ENCODE data around the gene SSBP4.

SSBP4 gene

GRCh38 chr19:18433015-18433691, 14.0 kb downstream of the SSBP4 start (continued):
- TF ChIP-seq ZFP41 (tag by site-specific recombination; IDR thresholded peaks at IDR 0.05; ENCODE audit: borderline replicate concordance) (no peak), ZNF518A (tag by site-specific recombination; conservative IDR thresholded peaks at IDR 0.05; ENCODE audit: low read depth) (no peak), AEBP2 (tag by site-specific recombination; IDR thresholded peaks at IDR 0.05; ENCODE audit: borderline replicate concordance) (peak; percentile 45; the same call in 1 of the 2 replicates), ZNF639 (tag by site-specific recombination; IDR thresholded peaks at IDR 0.05) (0 out of 2 replicates have a peak, but pooled peaks have one; percentile 54), ZEB2 (tag by site-specific recombination; IDR thresholded peaks at IDR 0.05) (peak; percentile 92), GLI2 (tag by site-specific recombination; IDR thresholded peaks at IDR 0.05; ENCODE audit: borderline replicate concordance, low read depth) (no peak), MYNN (tag by site-specific recombination; IDR thresholded peaks at IDR 0.05; ENCODE audit: borderline replicate concordance) (no peak), ZNF645 (tag by site-specific recombination; IDR thresholded peaks at IDR 0.05) (no peak), ZNF610 (tag by site-specific recombination; IDR thresholded peaks at IDR 0.05; ENCODE audit: borderline replicate concordance) (no peak; the same call in 1 of the 2 replicates), ZSCAN5A (tag by site-specific recombination; IDR thresholded peaks at IDR 0.05) (0 out of 2 replicates have a peak, but pooled peaks have one; percentile 49), ZBTB17 (tag by site-specific recombination; IDR thresholded peaks at IDR 0.05) (peak; percentile 69), ZNF169 (tag by site-specific recombination; IDR thresholded peaks at IDR 0.05) (no peak), ZNF10 (tag by site-specific recombination; IDR thresholded peaks at IDR 0.05) (no peak), ZNF600 (tag by site-specific recombination; IDR thresholded peaks at IDR 0.05) (peak; percentile 75; the same call in 1 of the 2 replicates), ZNF501 (tag by site-specific recombination; IDR thresholded peaks at IDR 0.05) (peak; percentile 94), KLF8 (tag by site-specific recombination; IDR thresholded peaks at IDR 0.05) (peak; percentile 96), ELK4 (IDR thresholded peaks at IDR 0.05; ENCODE audit: borderline replicate concordance, low read depth, low read length) (no peak), ZNF660 (tag by site-specific recombination; IDR thresholded peaks at IDR 0.05) (peak; percentile 46; the same call in 1 of the 2 replicates), ZNF202 (tag by site-specific recombination; IDR thresholded peaks at IDR 0.05; ENCODE audit: borderline replicate concordance) (no peak), TSHZ1 (tag by site-specific recombination; IDR thresholded peaks at IDR 0.05; ENCODE audit: borderline replicate concordance) (no peak), BCL11B (tag by site-specific recombination; IDR thresholded peaks at IDR 0.05; ENCODE audit: low read depth) (peak; percentile 88; the same call in 1 of the 2 replicates), REPIN1 (tag by site-specific recombination; IDR thresholded peaks at IDR 0.05; ENCODE audit: low read depth) (no peak), HOXC10 (CRISPR knock-in tag; IDR thresholded peaks at IDR 0.05) (no peak)
